Activated T-cell treated with anti-CD3 and anti-CD28 coated beads, Interleukin-2, amount 50 U/mL, for 24 hours (primary cell): ENCODE measurements around the gene DCPS.

Experiments used
- DNase-seq: peaks from one replicate; pipeline ENCODE4 v3.0.0-alpha.2; 2020
- H3K27ac Mint-ChIP-seq: 2 replicates; pipeline ENCODE4 v1.8.0; 2020; ENCODE audit warnings: mild to moderate bottlenecking, mixed read lengths
- H3K27me3 Mint-ChIP-seq: 2 replicates; pipeline ENCODE4 v1.8.0; 2020; ENCODE audit warnings: mixed read lengths
- H3K36me3 Mint-ChIP-seq: 2 replicates; pipeline ENCODE4 v1.8.0; 2020; ENCODE audit warnings: low read depth, mixed read lengths
- H3K4me1 Mint-ChIP-seq: 2 replicates; pipeline ENCODE4 v1.8.0; 2020; ENCODE audit warnings: low read depth, mixed read lengths
- H3K4me3 Mint-ChIP-seq: 2 replicates; pipeline ENCODE4 v1.8.0; 2020; ENCODE audit warnings: mild to moderate bottlenecking, moderate library complexity, mixed read lengths
- H3K9me3 Mint-ChIP-seq: 2 replicates; pipeline ENCODE4 v1.8.0; 2020; ENCODE audit warnings: mixed read lengths

The DCPS gene

DNA sequence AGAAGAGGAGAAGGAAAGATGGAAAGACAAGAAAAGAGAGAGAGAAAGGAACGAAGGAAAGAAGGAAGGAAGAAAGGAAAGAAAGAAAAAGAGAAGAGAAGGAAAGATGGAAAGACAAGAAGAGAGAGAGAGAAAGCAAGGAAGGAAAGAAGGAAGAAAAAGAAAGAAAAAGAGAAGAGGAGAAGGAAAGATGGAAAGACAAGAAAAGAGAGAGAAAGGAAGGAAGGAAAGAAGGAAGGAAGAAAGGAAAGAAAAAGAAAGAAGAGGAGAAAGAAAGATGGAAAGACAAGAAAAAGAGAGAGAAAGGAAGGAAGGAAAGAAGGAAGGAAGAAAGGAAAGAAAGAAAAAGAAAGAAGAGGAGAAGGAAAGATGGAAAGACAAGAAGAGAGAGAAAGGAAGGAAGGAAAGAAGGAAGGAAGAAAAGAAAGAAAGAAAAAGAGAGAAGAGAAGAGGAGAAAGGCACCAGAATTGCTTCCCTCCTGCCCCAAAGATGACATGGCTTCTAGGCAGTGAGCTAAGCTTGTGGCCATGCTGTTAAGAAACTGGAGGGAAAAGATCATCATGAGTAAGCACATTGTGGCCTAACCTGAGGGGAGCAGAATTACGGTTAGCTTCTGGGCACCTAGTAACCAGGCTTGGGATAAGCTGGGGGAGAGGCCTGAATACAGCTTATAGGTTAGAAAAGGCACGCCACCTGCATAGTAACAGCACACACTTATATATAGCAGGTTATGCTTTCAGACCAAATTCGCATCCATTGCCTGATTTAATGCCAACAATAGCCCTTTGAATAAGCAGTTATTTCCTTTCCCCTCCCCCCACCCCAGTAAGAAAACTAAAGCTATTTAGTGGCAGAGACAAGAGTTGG, 49.3 kb downstream of the DCPS start:
- Mint-ChIP-seq H3K27ac (peak overlapping the region; percentile 79), H3K27me3 (no peaks in the 10 kb centered on the region), H3K36me3 (peaks cover 42% of the 10 kb centered on the region), H3K4me1 (peaks cover 55% of the 10 kb centered on the region), H3K4me3 (peak overlapping the region; percentile 68), H3K9me3 (no peaks in the 10 kb centered on the region)
- DNase-seq = no peak

DNA sequence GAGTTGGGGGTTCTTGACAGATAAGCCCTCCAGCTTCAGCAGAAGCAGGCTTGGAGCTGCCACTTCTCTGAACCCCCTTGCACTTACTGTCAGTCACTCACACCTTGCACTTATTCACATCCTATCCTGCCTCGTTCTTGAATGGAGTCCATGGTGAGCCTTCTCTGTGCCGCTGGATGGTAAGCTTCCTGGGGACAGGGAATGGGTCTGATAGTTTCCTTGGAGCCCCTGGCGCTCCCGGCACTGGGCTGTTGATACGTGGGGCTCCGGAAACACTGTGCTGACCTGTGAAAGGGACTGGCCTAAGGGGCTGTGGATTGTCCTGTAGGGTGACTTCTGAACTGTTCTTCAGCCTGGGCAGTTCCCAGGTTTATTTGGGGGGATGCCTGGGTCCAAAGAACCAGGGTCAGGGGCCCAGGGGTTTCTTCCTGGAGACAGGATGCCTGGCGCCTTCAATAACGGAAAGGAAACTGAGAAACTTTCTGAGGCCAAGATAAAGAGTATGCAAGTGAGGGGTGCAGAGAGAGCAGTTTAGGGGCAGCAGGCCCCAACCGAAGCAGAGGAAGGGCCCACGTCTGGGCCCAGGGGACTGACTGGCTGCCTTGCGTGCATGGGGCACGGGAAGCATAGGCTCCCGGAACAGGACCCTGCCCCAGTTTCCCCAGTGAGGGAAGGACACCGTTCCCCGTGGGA, 50.9 kb downstream of the DCPS start:
- H3K36me3 Mint-ChIP-seq = peaks cover 34% of the 10 kb centered on the region
- no peaks in the 10 kb centered on the region for H3K27me3 Mint-ChIP-seq
- peaks cover 44% of the 10 kb centered on the region for H3K4me1 Mint-ChIP-seq
- peak overlapping the region; percentile 96 for H3K4me3 Mint-ChIP-seq
- no peaks in the 10 kb centered on the region for H3K9me3 Mint-ChIP-seq
- DNase-seq = peak; percentile 53
- H3K27ac Mint-ChIP-seq = peak overlapping the region; percentile 90

DNA sequence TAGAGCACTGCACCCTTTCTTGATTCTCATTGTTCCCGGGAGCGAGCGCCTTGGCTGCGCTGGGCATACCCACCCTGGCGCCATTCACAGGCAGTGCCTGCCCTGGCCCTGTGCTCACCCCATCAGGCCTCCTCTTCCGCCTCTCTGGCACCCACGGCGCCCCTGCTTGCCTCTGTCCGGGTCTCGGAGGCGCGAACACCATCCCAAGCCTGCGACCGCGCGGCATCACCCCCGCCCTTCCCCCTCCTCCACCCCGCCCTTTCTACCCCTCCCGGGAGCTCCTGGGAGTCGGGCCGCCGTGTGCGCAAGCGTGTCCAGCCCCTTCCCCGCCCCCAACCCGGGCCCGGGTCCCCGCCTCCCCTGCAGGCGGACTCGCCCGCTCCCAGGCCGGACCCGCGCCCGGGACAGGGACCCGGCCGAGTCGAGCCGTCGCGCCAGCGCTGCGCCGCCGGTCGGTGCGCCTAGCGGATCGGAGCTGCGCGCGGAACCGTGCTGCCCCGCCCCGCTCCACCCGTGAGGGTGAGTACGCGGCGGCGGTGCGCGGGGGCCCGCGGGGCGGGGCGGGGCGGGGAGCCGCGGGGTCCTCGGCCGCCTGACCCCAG, 51.6 kb downstream of the DCPS start, which contains the start of gene ST3GAL4:
TSS of gene ST3GAL4 (plus strand) at position 363 of the 602 bp plus-strand sequence. CDS start 50,470 bp downstream, outside the sequence.
- Mint-ChIP-seq H3K36me3 (peaks cover 31% of the 10 kb centered on the region), H3K4me1 (peaks cover 44% of the 10 kb centered on the region), H3K4me3 (peak within 1 kb of the TSS; percentile 96), H3K9me3 (no peaks in the 10 kb centered on the region), H3K27ac (peak within 1 kb of the TSS; percentile 90), H3K27me3 (no peaks in the 10 kb centered on the region)
- peak; percentile 86 for DNase-seq

DNA sequence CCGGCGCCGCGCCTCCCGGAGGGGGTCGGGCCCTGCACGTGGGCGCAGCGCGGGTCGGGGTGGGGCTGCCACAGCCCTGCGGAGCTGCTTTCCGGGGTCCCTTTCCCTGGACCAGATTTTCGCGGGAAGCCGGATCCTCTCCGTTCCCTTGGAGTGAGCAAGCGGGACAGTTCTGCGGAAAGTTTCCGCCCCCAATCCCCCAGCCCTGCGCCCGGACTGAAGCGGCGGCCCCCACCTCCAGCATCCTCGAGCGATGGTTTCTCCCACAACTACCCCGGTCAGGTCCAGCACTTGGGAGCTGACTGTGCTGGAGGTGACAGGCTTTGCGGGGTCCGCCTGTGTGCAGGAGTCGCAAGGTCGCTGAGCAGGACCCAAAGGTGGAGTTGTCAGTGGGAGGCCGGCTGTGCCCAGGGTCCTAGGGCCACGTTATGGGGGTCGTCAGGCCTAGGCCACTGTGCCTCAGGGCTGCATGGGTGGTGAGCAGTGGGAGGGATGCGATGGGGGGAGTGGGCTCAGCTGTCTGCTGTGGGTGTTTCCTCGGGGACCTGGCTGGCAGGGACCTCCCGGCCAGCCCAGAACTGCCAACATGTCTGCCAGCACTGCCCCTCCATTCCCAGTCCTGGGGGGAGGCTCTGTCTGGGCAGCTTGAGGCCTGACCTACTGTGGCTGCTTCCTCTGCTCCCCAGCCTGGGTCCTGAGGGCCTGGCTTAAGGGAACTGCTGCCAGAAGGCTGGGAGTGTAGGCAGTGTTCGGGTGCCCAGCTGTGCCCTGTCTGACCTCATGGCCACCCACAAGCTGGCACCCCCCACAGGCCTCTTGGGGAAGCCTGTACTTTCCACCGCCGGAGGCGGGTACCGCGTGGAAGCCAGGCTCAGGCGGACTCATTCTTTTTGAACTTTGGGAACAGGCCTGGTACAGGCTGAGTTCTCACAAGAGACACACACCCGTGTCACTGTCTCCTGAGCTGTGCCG, 52.4 kb downstream of the DCPS start:
- Mint-ChIP-seq H3K9me3 (no peaks in the 10 kb centered on the region), H3K27ac (peak overlapping the region; percentile 66), H3K4me3 (peak overlapping the region; percentile 80), H3K27me3 (no peaks in the 10 kb centered on the region), H3K36me3 (peaks cover 23% of the 10 kb centered on the region), H3K4me1 (peaks cover 36% of the 10 kb centered on the region)
- peak; percentile 47 for DNase-seq

DNA sequence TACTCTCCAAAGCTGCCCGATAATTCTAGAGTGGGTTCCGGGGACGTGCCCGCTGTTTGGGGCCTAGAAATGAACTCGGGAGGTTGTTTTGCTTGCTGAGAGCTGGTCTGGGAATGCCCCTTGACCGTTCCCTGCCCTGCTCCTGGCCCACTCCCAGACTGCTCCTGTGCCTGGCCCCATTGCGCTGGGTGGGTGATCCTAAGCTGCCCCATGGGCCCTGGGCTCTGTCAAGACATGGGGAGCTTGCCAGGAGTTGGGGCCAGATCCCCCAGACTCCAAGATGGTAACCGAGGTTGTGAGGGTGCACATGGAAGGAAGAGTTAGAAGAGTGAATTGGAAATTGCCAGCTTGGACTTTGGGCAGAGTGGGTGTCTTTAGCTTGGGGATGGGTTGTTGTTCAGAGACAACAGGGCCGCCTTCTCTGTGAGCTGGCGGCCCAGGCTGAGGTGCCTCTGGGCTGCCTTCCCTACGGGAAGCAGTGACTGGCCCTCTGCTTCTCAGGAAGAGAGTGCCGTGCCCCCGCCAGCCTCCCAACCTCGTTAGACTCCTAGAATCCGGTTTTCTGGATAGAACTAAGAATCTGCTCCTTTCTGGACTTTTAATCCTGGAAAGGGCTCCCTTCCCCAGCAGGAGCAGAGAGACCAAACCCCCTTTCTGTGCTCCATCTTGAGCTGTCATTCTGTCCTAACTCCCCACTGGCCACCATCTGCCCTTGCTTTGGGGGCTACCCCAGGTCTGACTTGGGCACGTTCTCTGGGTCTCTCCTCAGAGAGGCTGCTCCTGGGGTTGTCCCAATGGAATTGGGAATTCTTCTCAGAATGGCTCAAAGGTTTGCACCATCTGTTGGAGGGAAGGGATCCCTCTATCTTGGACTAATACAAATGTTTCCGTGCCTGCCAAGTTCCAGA, 53.4 kb downstream of the DCPS start:
- peaks cover 16% of the 10 kb centered on the region for H3K36me3 Mint-ChIP-seq
- H3K4me3 Mint-ChIP-seq = peak overlapping the region; percentile 80
- H3K4me1 Mint-ChIP-seq = peaks cover 34% of the 10 kb centered on the region
- no peaks in the 10 kb centered on the region for H3K9me3 Mint-ChIP-seq
- H3K27ac Mint-ChIP-seq = no peak overlapping the region
- H3K27me3 Mint-ChIP-seq = no peaks in the 10 kb centered on the region
- no peak for DNase-seq

DNA sequence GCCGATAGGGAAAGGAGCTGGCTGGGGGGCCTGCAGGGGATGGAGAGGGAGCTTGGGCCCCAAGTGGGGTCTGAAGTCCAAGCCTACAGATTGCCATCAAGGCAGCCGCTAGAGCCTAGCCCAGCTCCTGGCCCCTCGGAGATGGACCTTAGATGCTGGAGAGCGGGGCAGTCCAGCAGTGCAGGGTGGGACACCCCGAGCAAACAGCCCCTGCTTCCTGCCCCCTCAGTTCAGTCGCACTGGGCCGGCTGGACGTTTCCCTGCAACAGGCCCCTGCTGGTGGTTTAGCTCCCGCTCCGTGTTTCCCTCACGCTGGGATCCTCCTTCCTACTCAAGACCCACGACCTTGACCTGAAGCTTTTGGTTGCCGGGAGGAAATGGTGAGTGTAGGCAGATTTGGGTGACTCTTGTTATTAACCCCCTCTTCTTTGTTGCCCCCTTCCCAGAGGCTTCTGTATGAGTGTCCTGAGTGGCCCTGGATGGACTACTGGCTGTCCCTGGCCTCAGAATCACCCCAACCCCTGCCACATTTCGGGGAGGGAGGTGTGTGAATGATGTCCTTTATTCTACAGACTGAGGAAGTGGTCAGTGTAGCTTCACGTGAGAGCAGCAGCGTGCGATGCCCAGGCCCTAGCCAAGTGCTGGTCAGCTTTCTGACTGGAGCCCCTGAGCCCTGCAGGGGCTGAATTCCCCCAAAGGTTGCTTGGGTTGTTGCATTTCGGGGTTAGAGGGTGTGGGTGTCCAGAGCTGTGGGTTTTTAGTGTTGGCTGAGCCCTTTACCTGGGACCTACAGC, 54.3 kb downstream of the DCPS start:
- Mint-ChIP-seq H3K9me3 (no peaks in the 10 kb centered on the region), H3K27me3 (no peaks in the 10 kb centered on the region), H3K4me3 (no peak overlapping the region), H3K4me1 (peaks cover 25% of the 10 kb centered on the region), H3K36me3 (peaks cover 16% of the 10 kb centered on the region), H3K27ac (no peak overlapping the region)
- no peak for DNase-seq

DNA sequence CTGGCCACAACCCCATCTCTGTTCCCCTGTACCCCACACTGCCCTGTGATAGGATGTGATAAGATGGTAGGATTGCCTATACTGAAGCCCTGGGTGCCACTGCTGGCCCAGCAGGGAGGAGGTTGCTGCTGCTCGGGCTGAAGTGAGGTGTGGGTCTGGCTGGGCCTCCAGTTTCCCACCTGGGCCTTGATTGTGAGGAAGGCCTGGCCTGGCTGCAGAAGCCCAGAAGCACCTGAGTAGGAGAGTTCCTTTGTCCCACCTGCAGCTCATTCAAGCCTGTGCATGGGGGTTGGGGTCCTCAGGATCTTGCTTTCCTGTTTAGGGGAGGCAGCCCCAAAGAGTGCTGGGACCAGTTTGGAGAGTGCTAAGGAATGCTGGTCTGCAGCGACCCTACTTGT, 54.9 kb downstream of the DCPS start:
- Mint-ChIP-seq H3K4me1 (peaks cover 19% of the 10 kb centered on the region), H3K9me3 (no peaks in the 10 kb centered on the region), H3K36me3 (peaks cover 13% of the 10 kb centered on the region), H3K4me3 (no peak overlapping the region), H3K27me3 (no peaks in the 10 kb centered on the region), H3K27ac (no peak overlapping the region)
- no peak for DNase-seq

DNA sequence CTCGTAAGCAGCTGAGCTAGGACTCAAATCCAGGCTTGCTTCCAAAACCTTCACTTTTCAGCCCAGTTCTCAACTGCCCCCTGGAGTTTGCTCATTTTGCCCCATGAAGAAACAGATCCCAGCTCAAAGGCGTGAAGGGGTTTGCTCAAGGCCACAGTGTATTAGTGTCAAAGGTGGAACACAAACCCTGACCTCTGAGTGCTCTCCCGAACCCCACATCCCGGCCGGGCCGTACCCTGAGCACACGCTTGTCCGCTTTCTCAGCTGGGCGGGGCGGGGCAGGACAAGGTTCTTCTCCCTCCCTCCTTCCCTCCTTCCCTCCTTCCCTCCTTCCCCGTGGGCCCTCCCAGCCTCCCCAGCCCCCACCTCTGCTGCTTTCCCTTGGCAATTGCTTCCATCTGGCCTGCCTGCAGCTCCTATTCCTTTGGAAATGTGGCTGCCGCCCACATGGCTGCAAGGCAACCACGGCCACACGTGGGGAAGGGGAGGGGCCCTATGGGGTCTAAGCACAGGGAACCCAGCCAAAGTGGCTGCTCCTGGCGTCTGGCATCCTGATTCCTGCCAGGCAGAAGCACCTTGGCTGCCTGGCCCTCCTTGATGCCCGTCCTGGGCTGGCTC, 55.7 kb downstream of the DCPS start:
- peaks cover 14% of the 10 kb centered on the region for H3K4me1 Mint-ChIP-seq
- H3K27ac Mint-ChIP-seq = no peak overlapping the region
- H3K27me3 Mint-ChIP-seq = no peaks in the 10 kb centered on the region
- DNase-seq = no peak
- H3K4me3 Mint-ChIP-seq = no peak overlapping the region
- H3K36me3 Mint-ChIP-seq = peaks cover 8% of the 10 kb centered on the region
- no peaks in the 10 kb centered on the region for H3K9me3 Mint-ChIP-seq

DNA sequence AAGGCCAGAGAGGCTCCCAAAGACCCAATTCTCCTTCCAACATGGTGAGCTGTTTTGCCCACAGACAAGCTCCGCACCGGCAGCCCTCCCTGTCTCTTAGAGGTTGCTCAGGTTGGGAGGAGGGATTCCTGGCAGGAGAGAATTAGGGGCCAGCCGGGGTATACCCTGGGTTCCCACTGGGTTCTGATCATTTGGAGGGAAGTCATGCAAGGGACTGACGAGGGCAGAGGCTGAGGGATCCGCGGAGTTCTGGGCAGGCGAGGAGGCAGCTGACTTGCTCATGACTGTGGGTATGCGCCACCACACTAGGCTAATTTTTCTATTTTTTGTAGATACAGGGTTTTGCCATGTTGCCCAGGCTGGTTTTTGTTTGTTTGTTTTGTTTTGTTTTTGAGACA, 56.2 kb downstream of the DCPS start:
- H3K27ac Mint-ChIP-seq = no peak overlapping the region
- H3K4me1 Mint-ChIP-seq = peaks cover 9% of the 10 kb centered on the region
- no peaks in the 10 kb centered on the region for H3K27me3 Mint-ChIP-seq
- no peak overlapping the region for H3K4me3 Mint-ChIP-seq
- H3K9me3 Mint-ChIP-seq = no peaks in the 10 kb centered on the region
- DNase-seq = no peak
- peaks cover 3% of the 10 kb centered on the region for H3K36me3 Mint-ChIP-seq

DNA sequence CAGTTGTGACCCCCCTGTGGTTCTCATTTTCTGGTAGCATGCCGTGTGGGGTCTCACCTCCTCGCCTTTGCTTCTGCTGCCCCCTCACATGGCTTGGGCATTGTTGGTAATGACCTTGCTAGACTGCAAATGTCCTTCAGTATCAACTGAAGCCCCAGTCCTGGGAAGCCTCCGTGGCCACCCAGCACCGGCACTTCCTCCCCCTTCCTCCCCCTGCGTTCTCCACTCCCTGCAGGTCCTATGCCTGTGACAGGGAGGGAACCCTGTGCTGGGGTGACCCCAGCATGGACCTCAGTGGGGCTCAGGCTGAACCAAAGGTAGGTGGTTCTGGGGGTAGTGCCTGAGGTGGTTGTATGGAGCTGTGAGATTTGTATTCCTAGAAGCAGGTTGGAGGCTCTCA, 57.5 kb downstream of the DCPS start:
- H3K4me3 Mint-ChIP-seq = no peak overlapping the region
- no peaks in the 10 kb centered on the region for H3K36me3 Mint-ChIP-seq
- no peaks in the 10 kb centered on the region for H3K9me3 Mint-ChIP-seq
- DNase-seq = no peak
- H3K27ac Mint-ChIP-seq = no peak overlapping the region
- H3K4me1 Mint-ChIP-seq = peaks cover 8% of the 10 kb centered on the region
- H3K27me3 Mint-ChIP-seq = no peaks in the 10 kb centered on the region

DNA sequence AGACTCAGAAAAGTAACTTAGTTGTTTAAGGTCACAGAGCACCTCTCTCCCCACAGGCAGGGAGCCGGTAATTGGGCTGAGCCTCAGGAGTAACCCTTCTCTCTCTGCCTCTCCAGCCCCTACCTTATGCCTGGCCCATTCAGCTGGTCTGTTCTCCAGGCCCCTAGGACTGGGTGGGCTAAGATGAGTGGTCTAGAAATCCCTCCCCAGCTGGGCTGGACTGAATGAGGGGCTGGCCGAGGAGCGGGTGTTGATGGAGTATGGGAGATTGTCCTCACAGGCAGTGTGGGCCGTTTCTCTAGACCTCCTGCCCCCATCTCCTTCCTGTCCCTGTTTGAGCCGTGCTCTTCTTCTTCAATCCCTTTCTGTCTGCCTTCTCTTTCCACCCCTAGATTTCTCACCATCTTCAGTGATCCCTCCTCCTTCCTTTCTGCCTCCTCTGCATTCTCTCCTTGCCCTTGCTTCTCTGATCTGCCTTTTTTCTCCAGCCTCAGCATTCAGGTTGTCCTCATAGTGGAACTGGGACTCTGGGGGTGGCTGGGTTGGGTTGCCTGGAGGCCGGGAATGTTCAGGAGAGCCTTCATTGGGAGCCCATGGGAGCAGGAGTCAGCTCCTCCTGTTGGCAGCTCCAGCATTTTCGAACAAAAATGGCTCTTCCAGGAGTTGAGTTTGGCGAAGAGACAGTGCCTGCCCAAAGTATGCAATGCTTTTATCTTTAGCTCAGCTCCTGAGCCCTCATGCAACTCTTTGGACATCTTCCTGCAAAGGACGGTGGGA, 59.2 kb downstream of the DCPS start:
- H3K9me3 Mint-ChIP-seq = no peaks in the 10 kb centered on the region
- H3K4me3 Mint-ChIP-seq = no peak overlapping the region
- H3K27me3 Mint-ChIP-seq = no peaks in the 10 kb centered on the region
- peak; percentile 11 for DNase-seq
- no peak overlapping the region for H3K27ac Mint-ChIP-seq
- H3K4me1 Mint-ChIP-seq = peaks cover 2% of the 10 kb centered on the region
- H3K36me3 Mint-ChIP-seq = no peaks in the 10 kb centered on the region
